Measurements from ENCODE around the gene KCNJ11. TPM values are rescaled to one million over a fixed set of nuclear protein-coding genes. Genes with fewer than 3 reads are reported as not detected.

The KCNJ11 gene
- total and polyA plus RNA-seq, 2 of the 13 experiments (the other 11 are each of a cell fraction or from before 2014, with no cell fraction given): 0.38 to 1.6 TPM

GRCh38 chr11:17353821-17354600 lies 34.4 kb downstream of the KCNJ11 start (continued):
- TF ChIP-seq, protein P1, sequence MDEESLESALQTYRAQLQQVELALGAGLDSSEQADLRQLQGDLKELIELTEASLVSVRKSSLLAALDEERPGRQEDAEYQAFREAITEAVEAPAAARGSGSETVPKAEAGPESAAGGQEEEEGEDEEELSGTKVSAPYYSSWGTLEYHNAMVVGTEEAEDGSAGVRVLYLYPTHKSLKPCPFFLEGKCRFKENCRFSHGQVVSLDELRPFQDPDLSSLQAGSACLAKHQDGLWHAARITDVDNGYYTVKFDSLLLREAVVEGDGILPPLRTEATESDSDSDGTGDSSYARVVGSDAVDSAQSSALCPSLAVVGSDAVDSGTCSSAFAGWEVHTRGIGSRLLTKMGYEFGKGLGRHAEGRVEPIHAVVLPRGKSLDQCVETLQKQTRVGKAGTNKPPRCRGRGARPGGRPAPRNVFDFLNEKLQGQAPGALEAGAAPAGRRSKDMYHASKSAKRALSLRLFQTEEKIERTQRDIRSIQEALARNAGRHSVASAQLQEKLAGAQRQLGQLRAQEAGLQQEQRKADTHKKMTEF (CRISPR knock-in tag; IDR thresholded peaks at IDR 0.05): 0 out of 2 replicates have a peak, but pooled peaks have one; percentile 53
- TF ChIP-seq MIER2 (CRISPR knock-in tag; IDR thresholded peaks at IDR 0.05): no peak
- no peak for TF ChIP-seq DNMT1 (CRISPR knock-in tag; IDR thresholded peaks at IDR 0.05)
- peak; percentile 4; the same call in 1 of the 2 replicates for TF ChIP-seq TAF1 (CRISPR knock-in tag; IDR thresholded peaks at IDR 0.05)
- TF ChIP-seq POLR2G (IDR thresholded peaks at IDR 0.05; ENCODE audit: low read depth, low read length): peak; percentile 25; the same call in 1 of the 2 replicates
- TF ChIP-seq EP300 (IDR thresholded peaks at IDR 0.05; ENCODE audit: low read depth in 2 of 2, low read length in 2 of 2): 0 out of 4 replicates have a peak, but pooled peaks of 1 of the 2 experiments have one; percentile 24
- no peak for TF ChIP-seq EP300 (CRISPR knock-in tag; IDR thresholded peaks at IDR 0.05; ENCODE audit: borderline replicate concordance)
- TF ChIP-seq ZNF629 (CRISPR knock-in tag; conservative IDR thresholded peaks at IDR 0.05): no peak
- peak; percentile 12 for TF ChIP-seq GFI1 (CRISPR knock-in tag; IDR thresholded peaks at IDR 0.05; ENCODE audit: borderline replicate concordance)
- no peak for TF ChIP-seq CHD2 (IDR thresholded peaks at IDR 0.05; ENCODE audit: low read depth, low read length)
- TF ChIP-seq ZFP82 (CRISPR knock-in tag; IDR thresholded peaks at IDR 0.05; ENCODE audit: borderline replicate concordance): no peak
- TF ChIP-seq ZNF44 (CRISPR knock-in tag; IDR thresholded peaks at IDR 0.05): 0 out of 2 replicates have a peak, but pooled peaks have one; percentile 5
- peak; percentile 60; the same call in 1 of the 2 replicates for TF ChIP-seq ZBTB34 (CRISPR knock-in tag; IDR thresholded peaks at IDR 0.05)
- 0 out of 2 replicates have a peak, but pooled peaks have one; percentile 12 for TF ChIP-seq RNF2 (conservative IDR thresholded peaks at IDR 0.05; ENCODE audit: low read depth)
- TF ChIP-seq GABPA (IDR thresholded peaks at IDR 0.05; ENCODE audit: low read depth, low read length): no peak
- peak; percentile 89 for TF ChIP-seq GABPA (CRISPR knock-in tag; IDR thresholded peaks at IDR 0.05; ENCODE audit: low read depth)
- TF ChIP-seq SRY (CRISPR knock-in tag; IDR thresholded peaks at IDR 0.05): no peak
- TF ChIP-seq PHF8 (CRISPR knock-in tag; IDR thresholded peaks at IDR 0.05): peak; percentile 6
- TF ChIP-seq ZHX1 (CRISPR knock-in tag; IDR thresholded peaks at IDR 0.05; ENCODE audit: low read depth): 0 out of 2 replicates have a peak, but pooled peaks have one; percentile 5
- TF ChIP-seq MZF1 (CRISPR knock-in tag; IDR thresholded peaks at IDR 0.05; ENCODE audit: borderline replicate concordance): no peak
- TF ChIP-seq ONECUT2 (CRISPR knock-in tag; IDR thresholded peaks at IDR 0.05): no peak
- TF ChIP-seq ZSCAN31 (CRISPR knock-in tag; IDR thresholded peaks at IDR 0.05; ENCODE audit: low read depth): no peak; the same call in 1 of the 2 replicates
- TF ChIP-seq ATF6 (CRISPR knock-in tag; conservative IDR thresholded peaks at IDR 0.05): no peak
